GM12878 (cell line): ENCODE results near the gene GAD2. TPM values are rescaled to one million over a fixed set of nuclear protein-coding genes. Genes with fewer than 3 reads are reported as not detected.
"Not testable (repeated sequence)": the region's sequence is repeated elsewhere in the genome, so short reads cannot be mapped to it uniquely, and the experiment has no call there.

ENCODE experiments used
- ATAC-seq: fragments of 200-7000 bp; cut with Tn5 transposase; 3 replicates; pipeline ENCODE4 v1.9.1; 2020; ENCODE audit warnings: mild to moderate bottlenecking, moderate library complexity
- BruUV-seq: library from RNA; stranded (reverse); fragments of 400-500 nt; replicated peaks from 2 replicates; lab custom pipeline; 2021; lab: Mats Ljungman, UMichigan
- CTCF ChIA-PET: fragments of 300-600 bp; sonication (Branson Sonifier 250); formaldehyde crosslinking; extraction: SDS; loops from one replicate; lab custom pipeline; 2021; ENCODE audit warnings: inconsistent platforms; lab: Yijun Ruan, JAX
- POLR2A ChIA-PET: fragments of 350-600 bp; formaldehyde crosslinking; extraction: SDS; loops from one replicate; lab custom pipeline; 2021; ENCODE audit warnings: inconsistent platforms; lab: Charles Lee
- RAD21 ChIA-PET: fragments of 300-600 bp; sonication (Branson Sonifier 250); formaldehyde crosslinking; loops from one replicate; lab custom pipeline; 2023; ENCODE audit warnings: antibody characterized with exemption; ENCODE audit not compliant: unreplicated experiment; lab: Charles Lee
- SMC1A ChIA-PET: fragments of 300-600 bp; sonication (Branson Sonifier 250); formaldehyde crosslinking; loops from one replicate; lab custom pipeline; 2023; ENCODE audit not compliant: unreplicated experiment, uncharacterized antibody; lab: Charles Lee
- DNase-seq: peaks from one replicate; pipeline ENCODE4 v3.0.0-alpha.2; 2011; ENCODE audit warnings: low read depth, low spot score
- FAIRE-seq: peaks from 3 replicates; lab custom pipeline; 2011; peaks lifted over from hg19 to GRCh38; lab: Jason Lieb, UNC
- H2AFZ ChIP-seq: 2 replicates; pipeline ENCODE4 v1.6.0; 2011; ENCODE audit warnings: low read depth, low read length, control low read depth; ENCODE audit not compliant: control insufficient read depth
- H3K27ac ChIP-seq: 2 replicates; pipeline ENCODE4 v1.5.1; 2011; ENCODE audit warnings: control low read depth; ENCODE audit not compliant: control insufficient read depth, insufficient read depth
- H3K27me3 ChIP-seq, 2 experiments: replicated peaks in 1 of 2; 2 replicates each; pipeline versions ENCODE4 v1.6.0 to v1.6.1; 2011; ENCODE audit warnings: low read length in 1 of 2; ENCODE audit not compliant: control insufficient read depth in 2 of 2, insufficient read depth in 2 of 2
- H3K36me3 ChIP-seq, 2 experiments: 2 replicates each; pipeline ENCODE4 v1.5.1; 2011; ENCODE audit warnings: low read length in 1 of 2; ENCODE audit not compliant: control insufficient read depth in 2 of 2, insufficient read depth in 2 of 2
- H3K4me1 ChIP-seq: 2 replicates; pipeline ENCODE4 v1.6.1; 2011; ENCODE audit warnings: mild to moderate bottlenecking, low read length, moderate library complexity, mixed read lengths; ENCODE audit not compliant: control insufficient read depth, insufficient read depth
- H3K4me2 ChIP-seq: 2 replicates; pipeline ENCODE4 v1.6.0; 2011; ENCODE audit warnings: control low read depth; ENCODE audit not compliant: control insufficient read depth, insufficient read depth
- H3K4me3 ChIP-seq: fragments of 200-600 bp; sonication (generic); 2 replicates; pipeline ENCODE4 v1.5.1; 2016
- H3K79me2 ChIP-seq: 2 replicates; pipeline ENCODE4 v1.6.0; 2011; ENCODE audit warnings: low read length; ENCODE audit not compliant: control insufficient read depth, insufficient read depth
- H3K9ac ChIP-seq: 2 replicates; pipeline ENCODE4 v1.8.0; 2011; ENCODE audit warnings: low read length, control low read depth, mixed read lengths; ENCODE audit not compliant: control insufficient read depth, insufficient read depth
- H3K9me3 ChIP-seq: replicated peaks from 3 replicates; pipeline ENCODE4 v1.5.1; 2011; ENCODE audit warnings: mild to moderate bottlenecking, low read length; ENCODE audit not compliant: control insufficient read depth, insufficient read depth
- H4K20me1 ChIP-seq: 2 replicates; pipeline ENCODE4 v1.6.0; 2011; ENCODE audit not compliant: control insufficient read depth, insufficient read depth
- WGBS: methylation state at CpG from one replicate; pipeline ENCODE4 v1.1.6; 2016; ENCODE audit warnings: low lambda C conversion rate; ENCODE audit not compliant: insufficient replicate concordance, insufficient coverage; ENCODE audit errors: missing lambda C conversion rate; 5-methylcytosine and 5-hydroxymethylcytosine counted together
- in situ Hi-C: fragments of 300-500 bp; cut with MboI; formaldehyde crosslinking; loops from 9 replicates; pipeline ENCODE4 v1.14.3; 2018; ENCODE audit warnings: mixed read lengths
- intact Hi-C: fragments of 100-400 bp; cut with micrococcal nuclease; formaldehyde crosslinking; loops from one replicate; pipeline ENCODE4 v1.14.2; 2022; ENCODE audit not compliant: unreplicated experiment
- polyA plus RNA-seq, 11 experiments: library from polyadenylated mRNA; depleted of rRNA in 4 of 11; unstranded in 6 of 11; stranded (reverse) in 5 of 11; fragments of >200 nt; fragmentation: Nextera tagmentation in 4 of 11; fragmentation: Illumina TruSeq in 1 of 11; extraction: Ambion mirVana in 4 of 11; extraction: Trizol in 1 of 11; gene quantifications; 1 replicate in 1 of 11; 2 replicates in 10 of 11; pipeline versions ENCODE4 v1.2.1 to v1.2.3, GENCODE V29; 2011 to 2016; ENCODE audit warnings: inconsistent platforms in 2 of 11, missing spikeins in 2 of 11, low read depth in 1 of 11
- total RNA-seq, 4 experiments: library from RNA; depleted of rRNA in 3 of 4; stranded (reverse); fragments of >200 nt in 3 of 4; fragmentation: Illumina TruSeq in 1 of 4; extraction: Trizol in 1 of 4; gene quantifications; 2 replicates each; pipeline versions ENCODE4 v1.2.1 to v1.2.3, GENCODE V29; 2013 to 2021

GAD2 gene
- total and polyA plus RNA-seq, 10 of the 15 experiments (the other 5 are each of a cell fraction or from before 2014, with no cell fraction given): not detected

DNA sequence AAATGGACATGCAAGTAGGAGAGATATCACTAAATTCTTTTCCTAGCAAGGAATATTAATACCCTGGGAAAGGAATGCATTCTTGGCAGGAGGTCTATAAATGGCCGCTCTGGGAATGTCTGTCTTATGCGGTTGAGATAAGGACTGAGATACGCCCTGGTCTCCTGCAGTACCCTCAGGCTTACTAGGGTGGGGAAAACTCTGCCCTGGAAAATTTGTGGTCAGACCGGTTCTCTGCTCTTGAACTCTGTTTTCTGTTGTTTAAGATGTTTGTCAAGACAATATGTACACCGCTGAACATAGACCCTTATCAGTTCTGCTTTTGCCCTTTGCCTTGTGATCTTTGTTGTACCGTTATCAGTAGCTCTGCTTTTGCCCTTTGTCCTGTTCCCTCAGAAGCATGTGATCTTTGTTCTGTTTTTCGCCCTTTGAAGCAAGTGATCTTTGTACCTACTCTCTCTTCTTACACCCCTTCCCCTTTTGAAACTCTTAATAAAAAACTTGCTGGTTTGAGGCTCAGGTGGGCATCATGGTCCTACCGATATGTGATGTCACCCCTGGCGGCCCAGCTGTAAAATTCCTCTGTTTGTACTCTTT lies 132.3 kb downstream of the GAD2 start:
- H3K27me3 ChIP-seq, ATAC-seq, H3K79me2 ChIP-seq, H3K36me3 ChIP-seq, BruUV-seq, intact Hi-C loops, H3K27ac ChIP-seq, FAIRE-seq, DNase-seq, POLR2A ChIA-PET, H3K4me3 ChIP-seq, H3K4me2 ChIP-seq, H3K9ac ChIP-seq, in situ Hi-C loops, H4K20me1 ChIP-seq, H3K4me1 ChIP-seq, H3K9me3 ChIP-seq, H2AFZ ChIP-seq: not testable (repeated sequence)
- ChIA-PET SMC1A (interaction anchor here (1.0 kb wide), 1 partner anchor 13 kb away, joined by 5 read pairs; no protein-coding TSS in a partner anchor), CTCF (interaction anchor here (0.9 kb wide), 1 partner anchor 155 kb away, joined by 3 read pairs; no protein-coding TSS in a partner anchor), RAD21 (interaction anchor here (1.0 to 2.1 kb wide), 2 partner anchors 10 to 14 kb away, joined by 3 to 6 read pairs; no protein-coding TSS in a partner anchor)
- 77% methylated on average over 9 of the region's 9 CpGs for WGBS

Other genes with a start within 250 kb of the GAD2 start
- 14.7 and 14.8 TPM in 2 replicates for gene APBB1IP, start 221.6 kb downstream of the GAD2 start, total RNA-seq (2014; rRNA removed)
- 18.2 and 20.0 TPM in 2 replicates for gene APBB1IP, start 221.6 kb downstream of the GAD2 start, total RNA-seq (2014; rRNA removed; fragmentation: Illumina TruSeq; extraction: Trizol)
- gene APBB1IP, start 221.6 kb downstream of the GAD2 start, total RNA-seq (2021): 67.0 and 67.4 TPM in 2 replicates
- 10.6 and 12.5 TPM in 2 replicates for gene APBB1IP, start 221.6 kb downstream of the GAD2 start, polyA plus RNA-seq (2011; rRNA removed)
- gene APBB1IP, start 221.6 kb downstream of the GAD2 start, polyA plus RNA-seq (2014; fragmentation: Illumina TruSeq; extraction: Trizol): 66.0 and 74.0 TPM in 2 replicates
- gene APBB1IP, start 221.6 kb downstream of the GAD2 start, polyA plus RNA-seq (2014; fragmentation: Nextera tagmentation; extraction: Ambion mirVana): 10 to 100 TPM in 1 of 2 experiments, 1 to 10 TPM in 1; 7.3 to 11.4 TPM
- gene APBB1IP, start 221.6 kb downstream of the GAD2 start, polyA plus RNA-seq (2014; rRNA removed): 21.5 and 28.1 TPM in 2 replicates
- gene APBB1IP, start 221.6 kb downstream of the GAD2 start, polyA plus RNA-seq (2016; fragmentation: Nextera tagmentation; extraction: Ambion mirVana): 10 to 100 TPM; 23.7 to 30.2 TPM